ENCODE data around the gene CALML4.
A peak's percentile ranks its signal among the peaks of the same experiment; 100 is the strongest.
"Not testable (repeated sequence)": the region's sequence is repeated elsewhere in the genome, so short reads cannot be mapped to it uniquely, and the experiment has no call there.

Gene CALML4, protein sequence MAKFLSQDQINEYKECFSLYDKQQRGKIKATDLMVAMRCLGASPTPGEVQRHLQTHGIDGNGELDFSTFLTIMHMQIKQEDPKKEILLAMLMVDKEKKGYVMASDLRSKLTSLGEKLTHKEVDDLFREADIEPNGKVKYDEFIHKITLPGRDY

DNA sequence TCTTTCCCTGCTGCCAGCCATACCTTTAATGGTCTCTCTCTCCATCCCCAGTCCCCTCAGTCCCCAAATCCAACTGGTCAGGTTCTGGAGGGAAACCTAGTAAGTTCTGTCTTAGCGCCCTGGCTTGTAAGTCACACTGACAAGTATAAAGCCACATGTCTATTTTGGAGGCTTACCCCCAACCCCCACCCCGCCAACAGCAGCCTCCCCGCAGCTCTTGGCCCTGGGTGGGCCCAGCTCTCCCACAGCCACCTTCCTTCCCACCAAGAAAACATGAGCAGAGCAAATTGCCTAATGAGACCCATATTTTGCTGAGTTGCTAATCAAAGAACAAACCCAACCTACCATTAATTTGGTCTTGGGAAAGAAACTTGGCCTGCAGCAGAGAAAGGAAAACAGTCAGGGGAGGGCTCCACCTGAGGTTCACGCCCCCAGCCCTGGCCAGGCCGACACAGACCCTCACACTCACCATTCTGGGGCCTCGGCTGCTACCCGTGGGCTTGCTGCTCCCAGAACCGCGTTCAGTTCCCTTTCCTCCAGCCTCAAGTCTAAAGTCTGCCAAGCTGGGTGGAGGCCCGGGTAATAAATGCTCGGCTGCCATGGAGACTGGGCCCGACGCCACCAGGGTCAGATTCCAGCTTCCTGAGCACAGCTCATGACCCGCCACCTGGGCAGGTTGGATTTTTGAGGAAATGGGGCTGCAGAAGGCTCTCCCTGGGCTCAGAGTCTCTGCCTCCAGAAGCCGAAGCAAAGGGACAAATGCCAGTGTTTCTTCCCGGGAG is at the start of gene CALML4:
TSS of gene CALML4 (minus strand) at position 557 of the 782 bp plus-strand sequence. CDS start at position 472, 85 bp downstream.
- DNase-seq (ENCODE audit: low read depth) = no peak

DNA sequence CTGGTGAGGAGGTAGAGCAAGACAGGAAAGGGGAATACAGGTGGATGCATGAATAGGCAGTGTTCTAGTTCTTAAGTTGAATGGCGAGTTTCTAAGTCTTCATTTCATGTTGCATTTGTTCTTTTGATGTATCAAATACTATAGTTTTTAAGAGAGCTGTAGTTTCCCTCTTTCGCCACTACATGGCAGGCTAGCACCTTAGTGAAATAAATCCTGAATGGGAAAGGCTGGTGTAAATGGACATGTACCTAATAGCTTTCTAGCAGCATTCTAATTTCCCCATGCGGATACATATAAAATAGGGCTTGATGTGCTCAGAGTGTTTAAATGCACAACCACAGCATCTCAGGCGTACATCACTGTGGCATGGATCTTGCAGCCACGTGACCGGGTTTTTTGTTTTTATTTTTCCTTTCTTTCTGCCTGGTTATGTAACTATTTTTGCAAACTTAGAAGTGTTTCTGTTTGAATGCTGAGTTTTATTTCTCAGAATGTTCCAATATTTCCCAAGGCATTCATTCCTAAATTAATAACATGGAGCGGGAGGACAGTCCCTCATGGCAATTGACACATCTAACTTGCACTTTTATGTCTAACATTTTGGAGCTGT is 47.9 kb upstream of the CALML4 start:
- peak; percentile 7 for DNase-seq (ENCODE audit: low read depth)

DNA sequence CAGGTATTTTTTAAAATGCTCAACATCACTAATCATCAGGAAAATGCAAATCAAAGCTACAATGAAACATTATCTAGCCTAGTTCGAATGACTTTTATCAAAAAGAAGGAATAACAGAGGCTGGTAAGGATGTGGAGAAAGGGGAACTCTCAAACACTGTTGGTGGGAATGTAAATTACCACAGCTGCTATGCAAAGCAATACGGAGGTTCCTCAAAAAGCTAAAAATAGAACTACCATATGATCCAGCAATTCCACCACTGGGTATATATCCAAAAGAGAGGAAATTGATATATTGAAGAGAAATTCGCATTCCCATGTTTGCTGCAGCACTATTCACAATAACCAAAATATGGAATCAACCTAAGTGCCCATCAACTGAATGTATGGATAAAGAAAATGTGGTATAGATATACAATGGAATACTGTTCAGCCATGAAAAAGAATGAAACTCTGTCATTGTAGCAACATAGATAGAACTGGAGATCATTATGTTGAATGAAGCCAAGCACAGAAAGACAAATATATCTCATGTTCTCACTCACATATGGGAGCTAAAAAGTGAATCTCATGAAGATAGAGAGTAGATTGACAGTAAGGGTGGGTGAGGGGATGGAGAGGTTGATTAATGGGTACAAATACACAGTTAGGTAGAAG is 44.1 kb upstream of the CALML4 start:
- no peak for DNase-seq (ENCODE audit: low read depth)

DNA sequence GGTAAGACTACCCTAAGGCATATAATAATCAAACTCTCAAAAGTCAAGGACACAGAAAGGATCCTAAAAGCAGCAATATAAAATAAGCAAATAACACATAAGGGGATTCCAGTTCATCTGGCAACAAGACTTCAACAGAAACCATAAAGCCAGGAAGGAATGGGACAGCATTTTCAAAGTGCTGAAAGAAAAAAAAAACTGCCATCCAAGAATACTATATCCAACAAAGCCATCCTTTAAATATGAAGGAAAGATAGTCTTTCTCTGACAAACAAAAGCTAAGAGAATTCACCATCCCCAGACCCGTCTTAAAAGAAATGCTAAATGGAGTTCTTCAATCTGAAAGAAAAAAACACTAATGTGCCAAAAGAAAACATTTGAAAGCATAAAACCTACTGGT is 39.1 kb upstream of the CALML4 start:
- DNase-seq (ENCODE audit: low read depth) = no peak

DNA sequence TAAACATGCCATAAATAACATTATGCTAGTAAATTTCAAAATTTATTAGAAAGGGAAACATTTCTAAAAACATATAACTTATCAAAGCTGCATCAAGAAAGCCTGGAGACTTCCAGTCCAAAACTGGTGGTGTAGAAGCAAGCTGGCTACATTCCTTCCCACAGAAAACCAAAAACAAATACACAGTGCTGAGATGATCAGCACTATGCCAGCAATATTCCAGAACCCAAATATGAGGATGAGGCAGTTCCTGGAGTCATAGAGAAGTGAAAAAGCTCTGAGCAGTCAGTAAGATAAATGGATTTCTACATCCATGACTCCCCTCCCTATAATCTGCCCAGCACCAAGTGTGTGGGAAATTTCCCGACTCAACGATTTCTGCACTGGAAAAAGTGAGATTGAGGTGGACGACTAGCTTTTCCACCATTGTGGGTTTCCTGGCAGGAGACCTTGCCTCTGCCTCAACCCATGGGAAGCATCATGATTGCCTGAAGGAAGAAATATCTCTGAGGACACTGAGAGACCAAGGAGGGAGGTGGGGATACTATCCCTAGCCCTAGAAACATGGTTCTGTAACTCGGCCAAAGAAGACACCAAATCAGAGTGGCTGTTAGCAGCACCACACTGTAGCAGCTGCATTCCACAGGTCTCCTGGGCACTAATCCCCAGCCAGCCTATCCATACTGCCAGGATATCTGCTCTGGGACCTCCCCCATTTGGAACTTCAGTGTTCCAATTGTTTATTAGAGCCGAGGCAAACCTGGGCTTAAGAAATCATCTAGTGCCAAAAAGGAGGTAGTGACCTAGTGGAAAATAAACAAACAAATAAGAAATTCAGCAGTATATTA is 36.2 kb upstream of the CALML4 start:
- no peak for DNase-seq (ENCODE audit: low read depth)

DNA sequence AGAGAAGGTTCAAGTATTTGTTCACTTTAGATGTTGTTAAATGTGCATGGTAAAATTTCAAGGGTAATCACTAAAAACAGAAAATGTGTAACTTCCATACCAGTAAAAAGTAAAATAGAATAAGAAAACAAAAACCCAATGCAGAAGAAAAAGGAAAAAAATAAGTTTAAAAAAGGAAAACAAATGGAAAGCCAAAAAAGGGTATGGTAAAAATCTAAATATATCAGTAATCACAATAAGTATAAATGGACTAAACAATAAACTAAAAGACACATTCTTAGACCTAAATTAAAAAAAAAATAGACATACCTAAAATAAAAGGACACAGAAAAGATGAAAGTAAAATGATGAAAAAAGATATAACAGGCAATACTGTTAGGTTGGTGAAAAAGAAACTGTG is 33.9 kb upstream of the CALML4 start:
- no peak for DNase-seq (ENCODE audit: low read depth)

DNA sequence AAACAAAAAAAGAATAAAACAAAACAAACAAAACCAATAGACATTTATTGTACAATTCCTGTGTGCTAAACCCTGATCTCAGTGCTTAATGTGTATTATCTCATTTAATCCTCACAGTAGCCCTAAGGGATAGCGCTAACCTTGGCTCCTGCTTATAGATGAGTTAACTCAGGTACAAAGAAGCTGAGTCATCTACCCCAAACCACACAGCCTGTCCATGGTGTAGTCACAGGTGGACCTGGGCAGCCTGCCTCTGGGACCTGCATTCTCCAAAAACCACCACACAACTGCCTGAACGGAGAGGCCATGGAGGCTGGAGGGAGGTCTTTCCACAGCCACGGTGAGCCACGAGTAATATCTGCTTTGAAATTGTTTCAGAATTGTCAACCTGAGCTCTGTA is 29.9 kb upstream of the CALML4 start:
- no peak for DNase-seq (ENCODE audit: low read depth)

DNA sequence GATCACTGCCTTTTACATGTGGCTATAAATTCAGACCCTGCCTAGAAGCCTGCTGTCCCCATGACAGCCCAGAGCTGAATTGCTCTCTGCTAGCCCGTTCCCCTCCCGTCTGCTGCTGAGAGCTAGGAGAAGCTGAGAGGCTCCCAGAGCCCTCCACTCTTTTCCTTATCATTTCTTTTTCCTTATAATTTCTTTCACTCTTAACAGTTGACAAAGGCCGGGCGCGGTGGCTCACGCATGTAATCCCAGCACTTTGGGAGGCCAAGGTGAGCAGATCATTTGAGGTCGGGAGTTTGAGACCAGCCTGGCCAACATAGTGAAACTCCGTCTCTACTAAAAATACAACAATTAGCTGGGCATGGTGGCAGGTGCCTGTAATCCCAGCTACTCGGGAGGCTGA is 29.4 kb upstream of the CALML4 start:
- DNase-seq (ENCODE audit: low read depth) = not testable (repeated sequence)

DNA sequence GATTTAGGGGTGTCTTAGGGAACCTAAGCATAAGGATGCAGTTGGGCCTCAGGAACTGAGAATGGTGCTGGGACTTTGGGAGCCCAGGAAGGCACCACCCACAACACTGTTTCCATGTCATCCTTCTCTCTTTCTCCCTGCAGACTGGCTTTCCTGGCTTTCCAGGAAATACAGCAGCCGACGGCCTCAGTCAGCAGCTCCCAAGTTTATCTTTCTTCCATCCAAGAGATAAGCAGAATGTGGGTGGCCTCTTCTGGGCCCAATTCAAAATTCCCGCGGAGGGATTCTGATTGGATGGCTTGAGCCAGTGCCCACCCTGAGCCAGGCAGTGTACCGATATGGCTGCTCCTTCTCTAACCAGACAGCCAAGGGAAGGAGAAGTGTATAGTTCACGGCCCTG is 28.9 kb upstream of the CALML4 start:
- no peak for DNase-seq (ENCODE audit: low read depth)

DNA sequence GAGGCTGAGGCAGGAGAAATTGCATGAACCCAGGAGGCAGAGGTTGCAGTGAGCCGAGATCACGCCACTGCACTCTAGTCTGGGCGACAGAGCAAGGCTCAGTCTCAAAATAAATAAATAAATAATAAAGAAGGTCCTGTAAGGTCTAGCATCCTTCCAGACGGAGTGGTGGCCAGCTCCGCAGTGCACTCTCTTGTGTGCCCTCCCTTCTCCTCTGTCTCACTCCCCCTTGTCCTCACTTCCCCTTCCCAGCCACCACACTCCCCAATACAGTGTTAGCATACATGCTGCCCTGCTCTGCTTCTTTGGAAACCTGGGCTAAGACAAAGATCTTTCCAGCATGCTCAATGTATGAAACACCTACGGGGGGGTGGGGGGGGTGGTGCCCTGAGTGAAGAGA is 27.8 kb upstream of the CALML4 start:
- no peak for DNase-seq (ENCODE audit: low read depth)

DNA sequence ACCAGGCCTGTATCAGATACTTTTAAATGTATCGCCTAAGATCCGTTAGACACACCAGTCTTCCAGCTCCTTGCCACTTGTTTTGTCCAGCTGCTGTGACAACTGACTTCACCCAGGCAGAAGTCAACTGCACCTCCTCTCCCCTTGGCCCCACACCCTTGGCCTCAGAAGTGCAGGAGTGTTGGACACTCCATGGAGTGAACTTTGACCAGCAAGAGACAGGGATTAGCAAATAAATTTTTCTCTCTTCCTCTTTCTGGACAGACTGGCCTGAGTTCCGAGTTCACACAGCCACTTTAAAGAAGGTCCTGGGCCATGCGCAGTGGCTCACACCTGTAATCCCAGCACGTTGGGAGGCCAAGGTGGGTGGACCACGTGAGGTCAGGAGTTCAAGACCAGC is 27.3 kb upstream of the CALML4 start:
- no peak for DNase-seq (ENCODE audit: low read depth)

DNA sequence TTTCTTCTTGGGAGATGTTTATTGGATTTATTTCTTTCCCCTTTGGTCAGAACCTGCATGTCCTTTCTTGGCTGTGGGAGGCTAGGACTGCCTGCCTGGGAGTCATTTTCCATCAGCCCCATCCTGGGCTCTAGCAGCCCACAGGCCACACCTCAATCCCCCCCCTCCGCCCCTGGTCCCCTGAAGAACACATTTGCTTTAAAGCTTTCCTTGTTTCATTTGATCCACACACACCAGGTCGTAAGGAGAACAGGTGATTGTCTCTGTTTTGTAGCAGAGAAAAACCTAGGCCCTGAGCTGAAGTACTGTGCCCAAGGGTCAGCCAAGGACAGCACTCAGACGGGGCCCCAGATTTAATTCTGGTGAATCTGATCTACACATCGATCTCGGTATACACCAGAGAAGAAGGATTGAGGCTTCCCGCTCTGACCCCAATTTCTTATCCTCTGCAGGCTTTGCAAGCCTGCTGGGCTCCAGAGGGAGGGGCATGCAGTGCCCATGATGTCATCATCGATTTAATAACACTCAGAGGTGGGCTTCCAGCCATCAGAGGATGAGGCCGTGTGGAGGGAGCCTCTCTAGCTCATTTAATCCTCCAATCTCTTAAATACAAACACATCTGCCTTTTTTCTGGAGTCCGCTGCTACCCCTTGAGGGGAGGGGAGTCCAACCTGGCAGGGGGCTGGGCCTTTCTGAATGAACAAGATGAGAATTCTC is 26.1 kb upstream of the CALML4 start:
- DNase-seq (ENCODE audit: low read depth) = no peak

DNA sequence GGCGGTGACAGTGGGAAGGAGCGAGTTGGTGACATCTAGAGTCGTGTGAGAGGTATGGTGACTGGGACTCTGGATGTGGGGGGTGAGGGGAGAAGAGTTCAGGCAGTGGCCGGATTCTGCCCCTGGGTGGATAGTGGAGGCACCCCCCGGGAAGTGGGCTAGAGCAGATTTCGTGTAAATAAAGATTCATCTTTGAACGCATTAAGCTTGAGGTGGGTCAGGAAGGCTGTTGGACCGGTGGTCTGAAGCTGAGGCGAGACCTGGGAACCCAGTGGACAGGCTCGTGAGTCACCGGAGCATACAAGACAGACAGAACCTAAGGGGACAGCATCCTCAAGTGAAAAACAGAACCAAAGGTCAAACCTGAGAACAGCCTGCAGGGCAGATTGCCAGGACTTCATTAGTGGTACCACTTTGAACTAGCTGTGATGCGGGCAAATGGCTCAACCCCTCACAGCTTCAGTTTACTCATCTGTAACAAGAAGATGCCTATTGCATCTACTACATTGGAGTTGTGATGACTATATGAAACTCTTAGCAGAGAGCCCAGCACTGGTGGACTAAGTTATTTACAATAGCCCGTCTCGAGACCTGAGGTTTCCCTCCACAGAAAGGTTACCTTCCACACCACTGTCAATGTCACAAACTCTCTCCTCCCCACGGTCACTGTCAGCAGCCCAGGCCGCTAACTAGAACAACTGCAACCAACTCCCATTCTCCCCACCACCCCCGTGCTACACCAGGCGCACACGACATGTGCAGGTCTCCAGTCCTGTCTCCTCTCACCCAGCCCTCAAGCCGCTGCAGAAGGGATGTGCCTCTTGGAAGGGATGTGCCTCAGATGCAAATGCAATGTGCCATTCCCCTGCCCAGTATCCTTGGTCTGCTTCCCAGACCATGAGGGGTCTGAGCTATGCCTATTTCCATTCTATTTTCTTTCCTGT is 25.3 kb upstream of the CALML4 start:
- DNase-seq (ENCODE audit: low read depth) = no peak

DNA sequence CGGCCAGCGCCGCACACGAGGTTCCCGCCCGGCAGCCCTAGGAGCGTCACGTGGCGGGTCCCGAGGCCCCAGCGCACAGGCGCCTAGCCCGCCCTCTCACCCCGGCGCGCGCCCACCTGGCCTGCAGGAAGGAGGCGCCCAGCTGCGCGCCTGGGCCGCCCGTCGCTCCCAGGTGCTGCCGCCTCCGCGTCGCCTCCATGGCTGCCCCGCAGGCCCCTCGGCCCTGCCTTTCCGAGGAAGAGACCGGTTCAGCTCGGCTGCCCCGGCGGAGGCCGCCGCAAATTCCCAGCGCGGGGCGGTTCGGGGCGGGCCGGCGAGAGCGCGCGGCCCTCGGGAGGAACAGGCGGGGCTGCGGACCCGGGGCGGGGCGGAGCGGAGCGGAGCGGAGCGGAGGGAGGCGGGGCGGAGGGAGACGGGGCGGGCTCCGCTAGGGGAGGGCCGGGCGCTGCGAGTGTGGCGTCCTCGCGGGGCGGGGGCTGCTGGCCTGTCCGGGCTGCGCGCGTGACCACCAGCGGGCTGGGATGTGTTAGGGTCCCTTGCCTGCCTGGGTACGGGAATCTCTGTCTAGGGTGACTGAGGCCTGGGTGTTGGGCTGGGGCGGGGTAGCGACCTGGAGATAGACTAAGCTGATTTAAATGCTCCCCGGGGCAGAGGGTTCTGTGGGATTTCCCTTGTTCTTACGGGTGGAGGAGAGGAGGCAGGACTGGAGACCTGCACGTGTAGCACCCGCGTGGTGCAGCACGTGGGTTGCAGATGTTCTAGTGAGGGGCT is 24.4 kb upstream of the CALML4 start, which contains the start of gene CLN6:
TSS of gene CLN6 (minus strand) at position 343 of the 771 bp plus-strand sequence. CDS start at position 199, 144 bp downstream.
- peak; percentile 81 for DNase-seq (ENCODE audit: low read depth)

DNA sequence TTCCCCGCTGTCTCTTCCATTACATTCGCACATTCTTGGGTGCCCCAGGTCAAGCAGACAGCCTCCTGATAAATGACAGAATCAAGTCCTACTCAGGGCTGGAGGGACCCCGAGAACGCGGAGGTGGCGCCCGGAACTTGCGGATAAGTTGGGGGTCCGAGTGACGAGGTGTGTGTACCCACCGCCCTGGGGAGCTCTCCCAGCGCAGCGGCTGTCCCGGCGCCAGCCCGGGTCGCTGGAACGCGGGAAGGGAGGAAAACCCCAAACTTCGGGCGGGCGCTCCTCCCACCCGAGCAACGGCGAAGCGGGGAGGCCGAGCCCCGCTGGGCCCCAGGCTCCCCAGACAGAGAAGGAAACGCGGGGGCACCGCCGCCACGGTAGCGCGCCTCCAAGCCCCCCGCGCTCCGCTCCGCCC is 23.8 kb upstream of the CALML4 start:
- DNase-seq (ENCODE audit: low read depth) = no peak

DNA sequence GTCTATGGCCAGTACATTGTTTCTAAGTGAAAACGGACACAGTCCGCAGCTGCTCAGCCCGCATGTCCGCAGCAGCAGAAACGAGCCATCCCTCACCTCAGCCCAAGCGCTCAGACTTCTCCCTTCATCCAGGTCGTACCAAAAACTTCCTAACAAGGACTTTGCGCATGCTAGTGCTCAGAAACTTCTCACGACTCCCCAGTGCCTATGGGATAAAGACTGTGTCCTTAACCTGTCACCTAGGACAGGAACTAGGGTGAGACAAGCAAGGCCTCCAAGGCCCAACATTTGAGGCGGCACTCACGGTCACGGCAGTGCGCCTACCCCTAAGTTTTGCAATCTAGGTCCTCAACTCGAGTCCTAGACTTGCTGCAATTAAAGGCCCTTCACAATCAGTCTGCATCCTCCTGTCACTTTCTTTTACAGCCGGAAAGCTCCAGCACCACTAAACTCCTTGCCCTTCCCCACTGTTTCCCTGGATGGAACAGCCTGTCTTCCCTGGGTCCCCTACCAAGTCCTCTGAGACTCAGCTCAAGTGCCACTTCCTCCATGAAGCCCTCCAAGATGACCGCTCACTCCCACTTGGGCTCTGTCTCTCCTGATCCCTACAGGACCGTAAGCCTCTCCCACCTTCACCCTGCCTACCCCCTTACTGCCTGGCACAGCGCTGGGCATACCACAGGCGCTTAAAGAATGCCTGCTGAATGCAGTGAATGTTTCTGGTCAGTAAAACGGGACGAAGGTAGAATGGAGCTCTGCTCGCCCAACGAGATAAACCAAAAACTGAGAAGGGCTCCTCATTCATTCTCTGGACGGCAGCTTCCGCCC is 23.2 kb upstream of the CALML4 start:
- DNase-seq (ENCODE audit: low read depth) = no peak

DNA sequence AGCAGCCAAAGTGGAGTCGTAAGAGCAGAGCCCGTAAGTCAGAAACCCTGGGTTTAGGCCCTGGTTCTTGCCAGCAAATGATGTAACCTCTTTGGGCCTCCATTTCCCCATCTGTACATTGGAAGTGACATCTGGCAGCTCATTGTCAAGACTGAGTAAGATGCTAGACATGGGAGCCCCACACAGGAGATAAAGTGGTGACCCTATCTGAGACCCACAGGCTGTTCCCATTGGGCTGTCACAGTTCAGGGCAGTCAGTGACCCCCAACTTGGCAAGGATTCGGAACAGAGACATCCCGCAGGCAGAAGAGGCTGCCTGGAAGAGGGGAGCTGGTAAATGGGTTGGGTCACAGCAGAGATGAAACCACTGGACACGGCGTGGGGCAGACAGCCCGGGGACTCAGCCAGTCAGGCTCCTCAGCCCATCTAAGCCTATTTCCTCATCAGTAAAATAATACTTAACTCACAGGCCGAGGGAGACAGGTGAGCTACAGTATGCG is 22.6 kb upstream of the CALML4 start:
- no peak for DNase-seq (ENCODE audit: low read depth)

DNA sequence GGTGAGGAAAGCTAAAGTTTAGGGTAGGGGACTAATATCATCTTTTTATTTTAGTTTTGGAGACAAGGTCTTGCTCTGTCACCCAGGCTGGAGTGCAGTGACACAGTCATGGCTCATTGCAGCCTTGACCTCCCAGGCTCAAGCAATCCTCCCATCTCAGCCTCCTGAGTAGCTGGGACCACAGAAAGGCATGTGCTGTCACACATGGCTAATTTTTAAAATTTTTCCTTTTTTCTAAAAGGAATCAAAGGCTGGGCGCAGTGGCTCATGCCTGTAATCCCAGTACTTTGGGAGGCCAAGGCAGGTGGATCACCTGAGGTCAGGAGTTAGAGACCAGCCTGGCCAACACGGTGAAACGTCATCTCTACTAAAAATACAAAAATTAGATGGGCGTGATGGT is 20.3 kb upstream of the CALML4 start:
- not testable (repeated sequence) for DNase-seq (ENCODE audit: low read depth)

All from activated T-cell treated with anti-CD3 and anti-CD28 coated beads for 48 hours (primary cell).